Spinal cord (tissue), 10 donors: ENCODE results near the gene NFATC4. TPM values are rescaled to one million over a fixed set of nuclear protein-coding genes. Genes with fewer than 3 reads are reported as not detected.

Experiments
- DNase-seq, 6 donors: peaks; one replicate each; pipeline versions ENCODE4 v3.0.0 to v3.0.0-alpha.2; 2013 to 2015; ENCODE audit warnings: low spot score in 6 of 6, low read depth in 4 of 6
- H3K27ac ChIP-seq: one replicate; pipeline ENCODE4 v1.5.1; 2013; ENCODE audit warnings: low read depth, low read length, control low read depth
- H3K27me3 ChIP-seq: one replicate; pipeline ENCODE4 v1.6.1; 2013; ENCODE audit warnings: low read length; ENCODE audit not compliant: control insufficient read depth, insufficient read depth
- H3K36me3 ChIP-seq: one replicate; pipeline ENCODE4 v1.6.1; 2013; ENCODE audit warnings: low read length; ENCODE audit not compliant: control insufficient read depth, insufficient read depth
- H3K4me1 ChIP-seq: one replicate; pipeline ENCODE4 v1.6.1; 2013; ENCODE audit warnings: low read length; ENCODE audit not compliant: control insufficient read depth, insufficient read depth
- H3K4me3 ChIP-seq: one replicate; pipeline ENCODE4 v1.5.1; 2013; ENCODE audit warnings: low read depth, low read length, control low read depth
- H3K9me3 ChIP-seq: one replicate; pipeline ENCODE4 v1.6.1; 2013; ENCODE audit warnings: low read length; ENCODE audit not compliant: control insufficient read depth, insufficient read depth
- WGBS: methylation state at CpG from one replicate; pipeline ENCODE4 v1.1.5; 2013; ENCODE audit warnings: missing lambda C conversion rate; ENCODE audit not compliant: insufficient coverage; 5-methylcytosine and 5-hydroxymethylcytosine counted together
- polyA plus RNA-seq, 2 donors: library from polyadenylated mRNA; unstranded; fragments of 120-200 nt; gene quantifications; one replicate each; pipeline ENCODE4 v1.2.1, GENCODE V29; 2013; ENCODE audit not compliant: insufficient read length in 2 of 2
- total RNA-seq, 2 donors: library from RNA; depleted of rRNA in 1 of 2; stranded (reverse); fragments of 120-200 nt in 1 of 2; fragments of >200 nt in 1 of 2; gene quantifications; one replicate each; pipeline versions ENCODE4 v1.2.3 to v1.2.4, GENCODE V29; 2013 to 2014
- donor health status: healthy.

Gene NFATC4
- total and polyA plus RNA-seq, 4 donors, result 10.8 to 63.3 (median 32.8) TPM

DNA sequence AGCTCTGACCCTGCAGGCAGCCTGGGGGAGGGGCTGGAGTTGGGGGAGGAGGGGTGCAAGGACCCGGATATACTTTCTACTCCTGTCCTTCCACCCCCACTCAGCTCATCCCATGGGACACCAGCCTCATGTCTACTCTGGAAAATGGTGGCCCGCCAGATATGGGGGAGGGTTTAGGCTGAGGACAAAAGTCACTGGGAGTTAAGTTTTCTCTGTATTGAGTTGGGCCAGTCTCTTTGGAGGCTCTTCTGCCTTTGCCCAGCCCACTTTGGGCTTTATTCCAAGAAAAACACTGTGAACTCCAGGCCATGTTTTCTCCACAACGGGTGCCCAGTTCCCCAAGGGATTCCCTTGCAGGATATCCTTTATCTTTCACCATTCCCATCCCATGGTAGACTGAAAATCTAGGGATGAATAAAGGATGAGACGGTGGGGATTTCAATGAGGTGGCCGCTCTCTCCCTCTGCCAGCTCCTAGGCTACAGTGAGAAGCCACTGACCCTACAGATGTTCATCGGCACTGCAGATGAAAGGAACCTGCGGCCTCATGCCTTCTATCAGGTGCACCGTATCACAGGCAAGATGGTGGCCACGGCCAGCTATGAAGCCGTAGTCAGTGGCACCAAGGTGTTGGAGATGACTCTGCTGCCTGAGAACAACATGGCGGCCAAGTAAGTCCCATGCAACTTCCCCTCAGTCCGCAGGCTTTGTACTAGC lies 4.9 kb downstream of the NFATC4 start:
- DNase-seq, result no peak
- H3K4me3 ChIP-seq, result no peak overlapping the region
- peaks cover 30% of the 10 kb centered on the region for H3K4me1 ChIP-seq
- WGBS, result 98% methylated on average over 8 of the region's 12 CpGs
- no peak overlapping the region for H3K27ac ChIP-seq
- no peaks in the 10 kb centered on the region for H3K9me3 ChIP-seq
- peaks cover 29% of the 10 kb centered on the region for H3K36me3 ChIP-seq
- no peaks in the 10 kb centered on the region for H3K27me3 ChIP-seq

- Histone ChIP-seq H3K4me3 (no peak overlapping the region), H3K36me3 (peaks cover 19% of the 10 kb centered on the region), H3K4me1 (peaks cover 6% of the 10 kb centered on the region), H3K9me3 (no peaks in the 10 kb centered on the region), H3K27me3 (no peaks in the 10 kb centered on the region), H3K27ac (no peak overlapping the region)
- no peak for DNase-seq
- 45% methylated on average over 12 of the region's 16 CpGs for WGBS
Measured at GRCh38 chr14:24376448-24377070, 8.6 kb downstream of the NFATC4 start.

DNA sequence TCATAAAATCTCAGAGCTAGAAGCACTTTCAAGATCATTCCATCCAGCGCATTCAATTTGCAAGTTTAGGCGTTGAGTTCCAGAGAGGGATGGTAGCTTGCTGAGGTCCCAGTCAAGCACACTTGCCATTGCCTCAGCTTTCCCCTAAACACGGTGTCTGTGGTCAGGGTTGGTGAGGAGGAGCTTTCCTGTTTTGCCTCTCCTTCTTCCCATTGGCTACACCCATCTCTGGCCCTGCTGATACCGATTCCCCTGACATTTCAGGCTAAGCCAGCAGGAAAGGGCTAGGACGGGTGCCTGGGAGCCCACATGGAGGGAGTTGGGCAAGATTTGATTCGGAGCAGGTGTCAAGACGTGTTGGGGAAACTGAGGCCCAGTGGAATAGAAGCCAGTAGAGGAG lies 9.1 kb downstream of the NFATC4 start:
- Histone ChIP-seq H3K27me3 (no peaks in the 10 kb centered on the region), H3K9me3 (no peaks in the 10 kb centered on the region), H3K4me3 (no peak overlapping the region), H3K36me3 (peaks cover 19% of the 10 kb centered on the region), H3K4me1 (peaks cover 5% of the 10 kb centered on the region), H3K27ac (no peak overlapping the region)
- 89% methylated on average over 3 of the region's 7 CpGs for WGBS
- no peak for DNase-seq

DNA sequence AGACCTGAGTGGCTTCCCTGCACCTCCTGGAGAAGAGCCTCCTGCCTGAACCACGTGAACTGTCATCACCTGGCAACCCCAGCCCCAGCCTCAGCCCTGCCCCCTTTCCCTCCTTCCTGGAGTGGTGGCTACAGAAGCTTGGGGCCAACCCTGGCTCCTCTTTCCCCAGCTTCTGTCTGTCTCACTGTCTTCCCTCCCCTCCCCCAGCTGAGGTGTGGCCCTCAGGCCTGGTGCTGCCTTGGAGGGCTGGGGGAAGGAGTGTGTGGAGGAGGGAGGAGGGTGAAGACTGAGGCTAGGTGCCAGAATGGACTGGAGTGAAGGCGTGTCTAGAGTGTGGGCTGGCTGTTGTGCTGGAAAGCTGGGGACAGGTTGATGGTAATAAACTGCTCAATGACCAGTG lies 9.7 kb downstream of the NFATC4 start:
- H3K4me1 ChIP-seq, result peaks cover under 1% of the 10 kb centered on the region
- H3K9me3 ChIP-seq, result no peaks in the 10 kb centered on the region
- peaks cover 16% of the 10 kb centered on the region for H3K36me3 ChIP-seq
- 89% methylated on average over 2 of the region's 2 CpGs for WGBS
- no peak for DNase-seq
- H3K27me3 ChIP-seq, result no peaks in the 10 kb centered on the region
- H3K27ac ChIP-seq, result no peak overlapping the region
- no peak overlapping the region for H3K4me3 ChIP-seq

- H3K36me3 ChIP-seq, result peaks cover 16% of the 10 kb centered on the region
- no peaks in the 10 kb centered on the region for H3K27me3 ChIP-seq
- H3K4me3 ChIP-seq, result no peak overlapping the region
- no peak overlapping the region for H3K27ac ChIP-seq
- WGBS, result no CpG with 5 or more reads among the region's 3 CpGs
- no peaks in the 10 kb centered on the region for H3K9me3 ChIP-seq
- no peaks in the 10 kb centered on the region for H3K4me1 ChIP-seq
- no peak for DNase-seq
Measured at GRCh38 chr14:24378327-24378726, 10.3 kb downstream of the NFATC4 start.

GRCh38 chr14:24378981-24379906 lies 11.3 kb downstream of the NFATC4 start:
- 73% methylated on average over 7 of the region's 7 CpGs for WGBS
- Histone ChIP-seq H3K36me3 (peaks cover 11% of the 10 kb centered on the region), H3K27ac (no peak overlapping the region)

GRCh38 chr14:24379907-24380730 lies 12.1 kb downstream of the NFATC4 start:
- Histone ChIP-seq H3K4me1 (no peaks in the 10 kb centered on the region), H3K4me3 (no peak overlapping the region)

More at GRCh38 chr14:24378981-24379906, 11.3 kb downstream of the NFATC4 start:
- H3K9me3 ChIP-seq, result no peaks in the 10 kb centered on the region
- H3K27me3 ChIP-seq, result no peaks in the 10 kb centered on the region
- H3K4me3 ChIP-seq, result no peak overlapping the region
- no peaks in the 10 kb centered on the region for H3K4me1 ChIP-seq
- no peak for DNase-seq

GRCh38 chr14:24381363-24382063 lies 13.5 kb downstream of the NFATC4 start:
- H3K27ac ChIP-seq, result no peak overlapping the region
- 93% methylated on average over 7 of the region's 8 CpGs for WGBS

More at GRCh38 chr14:24379907-24380730, 12.1 kb downstream of the NFATC4 start:
- 65% methylated on average over 9 of the region's 15 CpGs for WGBS
- peaks cover 11% of the 10 kb centered on the region for H3K36me3 ChIP-seq
- no peaks in the 10 kb centered on the region for H3K9me3 ChIP-seq
- H3K27ac ChIP-seq, result no peak overlapping the region
- DNase-seq, result no peak
- no peaks in the 10 kb centered on the region for H3K27me3 ChIP-seq

More at GRCh38 chr14:24381363-24382063, 13.5 kb downstream of the NFATC4 start:
- Histone ChIP-seq H3K4me1 (no peaks in the 10 kb centered on the region), H3K4me3 (no peak overlapping the region), H3K9me3 (no peaks in the 10 kb centered on the region), H3K27me3 (no peaks in the 10 kb centered on the region), H3K36me3 (peaks cover 5% of the 10 kb centered on the region)
- DNase-seq, result no peak
